ENCODE data around the gene CAPG.

DNA sequence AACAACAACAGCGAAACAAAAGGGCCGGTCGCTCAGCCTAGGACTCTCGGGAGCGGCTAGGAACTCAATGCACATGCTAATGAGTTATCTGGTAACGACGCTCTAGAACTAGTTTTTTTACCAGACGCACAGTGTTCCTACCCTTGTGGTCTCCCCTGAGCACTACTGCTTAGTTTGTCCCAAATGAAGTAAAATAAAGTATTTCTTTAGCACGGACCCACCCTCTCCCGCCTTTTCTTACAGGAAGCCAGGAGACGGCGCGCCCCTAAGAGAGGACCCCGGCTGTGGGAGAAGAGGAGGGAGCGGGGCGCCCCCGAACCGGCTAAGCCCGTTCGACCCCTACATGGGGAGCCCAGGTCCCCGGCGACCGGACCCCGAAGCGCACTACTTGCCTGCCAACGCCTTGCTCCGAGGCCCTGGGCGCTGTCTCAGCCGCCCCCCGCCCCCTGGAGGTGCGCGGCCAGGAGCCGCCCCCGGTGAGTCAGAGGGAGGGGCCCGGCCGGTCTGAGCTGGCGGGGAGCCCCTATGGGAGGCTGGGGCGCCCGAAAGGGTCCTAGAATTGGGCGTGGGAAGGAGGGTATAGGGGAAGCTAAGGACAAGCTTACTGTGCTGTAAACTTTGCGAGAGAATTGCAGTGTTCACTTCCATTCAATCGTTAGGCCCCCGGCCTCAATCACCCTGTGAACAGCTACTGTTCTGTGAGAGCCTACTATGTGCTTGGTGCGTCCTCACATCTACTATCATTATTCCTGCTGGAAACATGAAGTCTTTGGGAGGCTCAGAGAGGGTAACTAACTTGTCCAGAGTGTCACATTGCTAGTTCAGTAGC is 3.6 kb upstream of the CAPG start:
- TF ChIP-seq, protein P1, sequence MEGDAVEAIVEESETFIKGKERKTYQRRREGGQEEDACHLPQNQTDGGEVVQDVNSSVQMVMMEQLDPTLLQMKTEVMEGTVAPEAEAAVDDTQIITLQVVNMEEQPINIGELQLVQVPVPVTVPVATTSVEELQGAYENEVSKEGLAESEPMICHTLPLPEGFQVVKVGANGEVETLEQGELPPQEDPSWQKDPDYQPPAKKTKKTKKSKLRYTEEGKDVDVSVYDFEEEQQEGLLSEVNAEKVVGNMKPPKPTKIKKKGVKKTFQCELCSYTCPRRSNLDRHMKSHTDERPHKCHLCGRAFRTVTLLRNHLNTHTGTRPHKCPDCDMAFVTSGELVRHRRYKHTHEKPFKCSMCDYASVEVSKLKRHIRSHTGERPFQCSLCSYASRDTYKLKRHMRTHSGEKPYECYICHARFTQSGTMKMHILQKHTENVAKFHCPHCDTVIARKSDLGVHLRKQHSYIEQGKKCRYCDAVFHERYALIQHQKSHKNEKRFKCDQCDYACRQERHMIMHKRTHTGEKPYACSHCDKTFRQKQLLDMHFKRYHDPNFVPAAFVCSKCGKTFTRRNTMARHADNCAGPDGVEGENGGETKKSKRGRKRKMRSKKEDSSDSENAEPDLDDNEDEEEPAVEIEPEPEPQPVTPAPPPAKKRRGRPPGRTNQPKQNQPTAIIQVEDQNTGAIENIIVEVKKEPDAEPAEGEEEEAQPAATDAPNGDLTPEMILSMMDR (optimal IDR thresholded peaks at IDR 0.05 in 1 of 3, IDR thresholded peaks at IDR 0.05 in 1 of 3, conservative IDR thresholded peaks at IDR 0.05 in 1 of 3; ENCODE audit: extremely low read depth in 1 of 3, insufficient read depth in 2 of 3, low read length in 3 of 3): no peak
- TF ChIP-seq EZH2 (IDR thresholded peaks at IDR 0.05; ENCODE audit: low read length): no peak

Measured in keratinocyte (primary cell).